ENCODE measurements around the gene KCNQ1OT1. TPM values are rescaled to one million over a fixed set of nuclear protein-coding genes. Genes with fewer than 3 reads are reported as not detected.

The KCNQ1OT1 gene
- total RNA-seq, 1 donor from 2014 or later: 2.3 TPM

GRCh38 chr11:2747248-2748027 lies 47.6 kb upstream of the KCNQ1OT1 start:
- Mint-ChIP-seq H3K36me3 (no peaks in the 10 kb centered on the region), H3K9me3 (peaks cover 3% of the 10 kb centered on the region), H3K4me3 (no peak overlapping the region), H3K27ac (no peak overlapping the region), H3K27me3 (ENCODE audit: insufficient read depth, low read depth) (peaks cover 11% of the 10 kb centered on the region), H3K4me1 (peaks cover 21% of the 10 kb centered on the region)
- DNase-seq (ENCODE audit: low spot score): peak; percentile 25
- Histone ChIP-seq H3K36me3 (no peaks in the 10 kb centered on the region), H3K4me3 (no peak overlapping the region), H3K4me1 (peaks cover 17% of the 10 kb centered on the region), H3K27me3 (peaks cover 19% of the 10 kb centered on the region), H3K4me2 (no peak overlapping the region), H3K27ac (no peak overlapping the region), H3K9ac (no peak overlapping the region), H3F3A (ENCODE audit: low read depth) (peaks cover 7% of the 10 kb centered on the region), H3K79me2 (ENCODE audit: low read depth) (no peaks in the 10 kb centered on the region), H4K20me1 (ENCODE audit: low read depth) (no peaks in the 10 kb centered on the region), H3K9me3 (ENCODE audit: low read depth) (no peaks in the 10 kb centered on the region), H2AFZ (replicated peaks) (no peak overlapping the region)
- TF ChIP-seq EZH2 (IDR thresholded peaks at IDR 0.05) (no peak), EZH2phosphoT487 (IDR thresholded peaks at IDR 0.05) (no peak), CTCF (IDR thresholded peaks at IDR 0.05) (no peak)

DNA sequence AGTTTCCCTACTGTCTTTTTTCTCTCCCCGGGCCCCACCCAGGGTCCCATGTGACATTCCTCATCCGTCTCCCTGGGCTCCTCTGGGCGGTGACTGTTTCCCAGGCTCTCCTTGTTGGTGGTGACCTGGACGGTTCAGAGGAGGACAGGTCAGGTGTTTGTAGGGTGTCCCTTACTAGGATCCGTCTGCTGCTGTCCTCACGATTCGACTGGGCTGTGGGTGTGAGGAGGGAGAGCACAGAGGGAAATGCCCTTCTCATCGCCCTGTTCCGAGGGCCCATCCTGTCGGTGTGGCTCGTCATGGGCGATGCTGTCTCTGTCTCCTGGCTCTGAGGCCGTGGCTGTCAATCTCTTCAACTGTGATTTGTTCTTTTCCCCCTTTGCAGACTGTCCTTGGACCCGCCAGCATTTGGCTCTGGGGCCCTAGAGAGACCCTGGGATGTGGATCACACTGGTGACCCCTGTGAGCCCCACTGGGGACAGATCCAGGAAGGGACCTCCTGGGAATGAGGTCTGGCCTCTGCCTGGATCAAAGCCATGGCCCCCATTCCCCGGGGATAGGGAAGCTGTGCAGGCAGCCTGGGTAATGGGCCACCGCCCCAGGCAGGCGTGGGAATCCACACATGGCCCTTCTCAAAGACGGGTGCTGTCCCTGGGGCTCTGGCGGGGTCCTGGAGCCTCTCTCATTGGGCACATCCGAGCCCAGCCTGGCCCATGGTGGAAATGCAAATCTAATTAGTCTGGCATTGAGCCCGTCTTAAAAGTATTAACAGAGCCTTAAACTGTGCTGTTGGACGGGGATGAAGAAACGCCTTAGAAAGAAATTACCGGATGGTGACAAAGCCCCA lies 46.8 kb upstream of the KCNQ1OT1 start:
- Histone ChIP-seq H3K79me2 (ENCODE audit: low read depth) (no peaks in the 10 kb centered on the region), H2AFZ (replicated peaks) (no peak overlapping the region), H3K27me3 (peaks cover 11% of the 10 kb centered on the region), H3K9ac (no peak overlapping the region), H3K4me1 (peaks cover 17% of the 10 kb centered on the region), H3F3A (ENCODE audit: low read depth) (peaks cover 7% of the 10 kb centered on the region), H3K4me3 (no peak overlapping the region), H3K4me2 (no peak overlapping the region), H3K9me3 (ENCODE audit: low read depth) (no peaks in the 10 kb centered on the region), H4K20me1 (ENCODE audit: low read depth) (no peaks in the 10 kb centered on the region), H3K36me3 (no peaks in the 10 kb centered on the region), H3K27ac (no peak overlapping the region)
- peaks cover 4% of the 10 kb centered on the region for H3K27me3 Mint-ChIP-seq (ENCODE audit: insufficient read depth, low read depth)
- TF ChIP-seq EZH2 (IDR thresholded peaks at IDR 0.05) (no peak), EZH2phosphoT487 (IDR thresholded peaks at IDR 0.05) (no peak), CTCF (IDR thresholded peaks at IDR 0.05) (no peak)
- no peaks in the 10 kb centered on the region for H3K9me3 Mint-ChIP-seq
- no peaks in the 10 kb centered on the region for H3K36me3 Mint-ChIP-seq
- H3K4me3 Mint-ChIP-seq: no peak overlapping the region
- peaks cover 15% of the 10 kb centered on the region for H3K4me1 Mint-ChIP-seq
- DNase-seq (ENCODE audit: low spot score): no peak
- no peak overlapping the region for H3K27ac Mint-ChIP-seq

DNA sequence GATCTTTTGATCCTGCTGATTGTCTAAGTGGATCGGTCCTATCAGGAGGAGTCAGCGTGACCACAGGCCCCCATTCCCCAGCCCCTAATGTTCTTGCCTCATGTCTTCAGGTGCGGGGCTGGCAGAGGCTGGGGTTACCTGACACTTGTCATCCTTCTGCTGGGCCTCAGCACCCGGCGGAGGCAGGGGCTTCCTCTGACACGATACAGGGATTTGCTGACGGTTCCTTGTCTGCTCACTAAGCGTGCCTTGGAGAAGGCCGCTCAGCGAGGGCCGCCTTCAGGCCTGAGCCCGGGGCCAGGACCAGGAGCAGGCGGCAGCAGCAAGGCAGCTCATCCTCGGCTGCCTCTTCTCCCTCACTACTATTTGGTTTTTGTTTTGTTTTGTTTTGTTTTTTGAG lies 45.7 kb upstream of the KCNQ1OT1 start:
- Histone ChIP-seq H3K27me3 (peaks cover 10% of the 10 kb centered on the region), H3K36me3 (no peaks in the 10 kb centered on the region), H2AFZ (replicated peaks) (no peak overlapping the region), H3K79me2 (ENCODE audit: low read depth) (no peaks in the 10 kb centered on the region), H4K20me1 (ENCODE audit: low read depth) (no peaks in the 10 kb centered on the region), H3K9ac (no peak overlapping the region), H3K4me2 (no peak overlapping the region), H3K9me3 (ENCODE audit: low read depth) (no peaks in the 10 kb centered on the region), H3F3A (ENCODE audit: low read depth) (peaks cover 6% of the 10 kb centered on the region), H3K4me3 (no peak overlapping the region), H3K4me1 (peaks cover 7% of the 10 kb centered on the region), H3K27ac (no peak overlapping the region)
- H3K27me3 Mint-ChIP-seq (ENCODE audit: insufficient read depth, low read depth): peaks cover 4% of the 10 kb centered on the region
- peaks cover 11% of the 10 kb centered on the region for H3K4me1 Mint-ChIP-seq
- H3K27ac Mint-ChIP-seq: no peak overlapping the region
- H3K9me3 Mint-ChIP-seq: no peaks in the 10 kb centered on the region
- no peak overlapping the region for H3K4me3 Mint-ChIP-seq
- no peak for DNase-seq (ENCODE audit: low spot score)
- no peaks in the 10 kb centered on the region for H3K36me3 Mint-ChIP-seq
- no peak for TF ChIP-seq EZH2 (IDR thresholded peaks at IDR 0.05)
- TF ChIP-seq EZH2phosphoT487 (IDR thresholded peaks at IDR 0.05): no peak
- no peak for TF ChIP-seq CTCF (IDR thresholded peaks at IDR 0.05)
